HG02884 (cell line): ENCODE data around the gene CADM3.

ENCODE experiments used
- ATAC-seq: cut with Tn5 transposase; IDR thresholded peaks from one replicate; pipeline ENCODE4 v1.9.1; 2021; ENCODE audit warnings: mild to moderate bottlenecking, moderate library complexity; ENCODE audit not compliant: unreplicated experiment

Gene CADM3

GRCh38 chr1:159171254-159171687, at the start of gene CADM3:
TSS of gene CADM3 (plus strand) at chr1:159171615. CDS start at chr1:159171766, 151 bp downstream.
- ATAC-seq: no peak

DNA sequence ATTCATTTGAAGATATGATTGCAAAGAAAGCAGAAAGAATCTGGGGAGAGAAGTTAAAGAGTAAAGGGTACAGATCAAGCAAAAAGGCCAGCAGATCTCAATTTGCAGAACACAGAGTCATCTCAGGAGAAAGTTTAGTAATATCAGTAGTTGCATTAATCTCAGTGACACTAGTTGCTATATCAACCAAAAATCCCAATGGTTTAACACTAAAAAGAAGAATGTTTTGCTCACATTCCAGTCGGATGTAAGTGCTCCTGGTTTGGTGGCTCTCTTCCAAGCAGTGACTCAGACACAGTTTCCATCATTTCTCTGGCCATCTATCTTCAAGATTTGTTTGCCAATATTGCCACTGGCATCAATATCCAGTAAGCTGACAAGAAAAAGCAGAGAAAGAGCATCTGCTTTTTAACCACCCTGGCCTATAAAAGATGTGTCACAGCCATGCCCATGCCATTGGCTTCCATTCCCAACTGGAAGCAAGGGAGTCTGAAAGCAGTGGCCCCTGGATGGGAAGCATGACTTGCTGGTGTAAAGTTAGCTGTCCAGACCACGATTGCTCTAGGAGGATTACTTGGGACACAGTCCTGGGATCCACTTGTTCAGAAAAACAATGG, 49.3 kb upstream of the CADM3 start:
- ATAC-seq: peak; percentile 95

GRCh38 chr1:159123587-159123986, 47.8 kb upstream of the CADM3 start:
- ATAC-seq: no peak

- ATAC-seq: peak; percentile 54
Observed at GRCh38 chr1:159132271-159132881, 39.0 kb upstream of the CADM3 start.

DNA sequence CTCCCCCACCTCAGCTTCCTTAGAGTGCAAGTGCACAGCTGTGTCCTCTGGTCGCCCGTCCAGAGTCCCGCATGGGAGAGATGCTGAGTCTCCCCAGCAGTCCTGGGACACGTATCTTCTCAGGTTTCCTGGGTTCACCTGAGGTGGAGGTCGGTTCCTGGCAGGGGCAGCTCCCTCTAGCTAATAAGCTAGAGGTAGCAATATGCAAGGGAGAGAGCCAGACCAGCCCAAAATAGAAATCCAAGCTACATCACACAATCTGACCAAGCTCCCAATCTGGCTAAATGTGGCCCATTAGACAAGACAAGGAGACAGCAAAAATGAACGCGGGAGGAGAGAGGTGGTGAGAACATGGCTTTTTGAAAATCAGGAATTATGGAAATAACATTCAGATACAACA, 30.9 kb upstream of the CADM3 start:
- no peak for ATAC-seq

DNA sequence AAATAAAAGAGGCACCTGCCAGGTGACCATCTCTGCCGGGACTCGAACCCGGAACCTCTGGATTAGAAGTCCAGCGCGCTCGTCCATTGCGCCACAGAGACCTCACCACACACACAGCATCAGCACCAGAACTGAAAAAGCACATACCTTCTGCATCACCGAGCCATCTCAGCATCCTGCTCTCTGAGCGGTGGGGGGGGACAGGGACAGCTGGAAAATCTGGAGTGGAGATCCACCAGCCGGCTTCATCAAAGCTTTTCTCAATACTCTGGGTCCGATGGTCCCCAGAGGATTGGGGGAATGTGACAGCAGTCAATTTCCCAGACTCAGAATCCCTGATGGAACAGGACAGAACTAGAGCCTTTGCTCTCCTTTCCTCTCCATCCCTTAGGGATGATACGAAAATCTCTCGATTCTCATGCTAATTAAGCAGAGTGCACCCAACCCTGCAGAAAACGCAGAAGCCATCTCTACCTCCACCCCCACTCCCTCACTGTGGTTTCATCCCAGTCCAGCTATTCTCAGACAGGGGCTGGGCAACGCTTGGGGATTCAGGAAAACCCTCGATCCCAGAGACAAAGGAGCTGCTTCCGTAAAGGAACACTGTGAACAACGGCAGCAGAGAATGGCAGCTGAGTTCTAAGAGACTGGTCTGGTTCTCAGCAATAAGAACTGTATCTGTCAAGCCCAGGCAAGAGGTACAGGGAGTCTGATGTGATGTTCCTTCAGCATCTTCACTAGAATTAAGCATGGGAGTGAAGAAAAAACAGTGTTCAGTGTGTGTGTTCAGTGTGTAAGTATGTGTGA, 29.6 kb upstream of the CADM3 start:
- no peak for ATAC-seq

GRCh38 chr1:159142391-159142663, 29.1 kb upstream of the CADM3 start:
- ATAC-seq: no peak

- no peak for ATAC-seq
Observed at GRCh38 chr1:159142726-159143510, 28.5 kb upstream of the CADM3 start.

GRCh38 chr1:159144571-159144970, 26.8 kb upstream of the CADM3 start:
- ATAC-seq: no peak

DNA sequence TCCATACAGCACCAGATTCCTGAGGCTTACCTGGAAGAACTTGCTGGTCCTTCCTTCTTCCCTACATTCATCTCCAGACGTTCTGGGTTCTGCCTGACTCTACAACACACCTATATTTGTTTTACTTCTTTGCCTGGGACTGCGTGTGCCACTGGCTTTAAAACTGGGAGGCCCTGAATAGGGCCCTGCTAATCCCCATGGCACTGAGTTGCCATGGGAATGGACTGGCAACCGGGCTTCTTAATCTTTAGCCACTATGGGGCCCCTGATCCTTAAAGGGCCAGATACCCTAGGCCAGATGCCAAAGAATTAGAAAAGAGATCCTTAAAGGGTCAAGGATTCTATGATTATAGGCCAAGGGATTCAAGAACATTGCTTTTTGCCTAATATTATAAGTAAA, 24.4 kb upstream of the CADM3 start:
- no peak for ATAC-seq

DNA sequence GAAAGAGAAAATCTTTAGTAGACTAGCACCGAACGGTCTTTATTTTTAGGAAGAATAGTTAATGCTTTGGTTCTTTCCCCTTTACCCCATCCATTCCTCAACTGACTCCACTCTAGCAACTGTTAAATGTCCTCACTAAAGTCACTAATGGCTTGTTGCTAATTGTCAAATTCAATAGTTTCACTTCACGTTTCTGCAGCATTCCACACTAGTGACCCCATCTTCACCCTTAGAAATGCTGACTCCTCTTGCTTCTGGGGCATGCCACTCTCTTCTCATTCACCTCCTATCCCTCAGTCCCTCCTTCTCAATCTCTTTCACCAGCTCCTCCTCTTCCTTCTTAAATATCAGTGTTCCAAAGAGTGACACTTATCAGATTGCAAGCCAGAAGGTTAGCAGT, 19.4 kb upstream of the CADM3 start:
- no peak for ATAC-seq

DNA sequence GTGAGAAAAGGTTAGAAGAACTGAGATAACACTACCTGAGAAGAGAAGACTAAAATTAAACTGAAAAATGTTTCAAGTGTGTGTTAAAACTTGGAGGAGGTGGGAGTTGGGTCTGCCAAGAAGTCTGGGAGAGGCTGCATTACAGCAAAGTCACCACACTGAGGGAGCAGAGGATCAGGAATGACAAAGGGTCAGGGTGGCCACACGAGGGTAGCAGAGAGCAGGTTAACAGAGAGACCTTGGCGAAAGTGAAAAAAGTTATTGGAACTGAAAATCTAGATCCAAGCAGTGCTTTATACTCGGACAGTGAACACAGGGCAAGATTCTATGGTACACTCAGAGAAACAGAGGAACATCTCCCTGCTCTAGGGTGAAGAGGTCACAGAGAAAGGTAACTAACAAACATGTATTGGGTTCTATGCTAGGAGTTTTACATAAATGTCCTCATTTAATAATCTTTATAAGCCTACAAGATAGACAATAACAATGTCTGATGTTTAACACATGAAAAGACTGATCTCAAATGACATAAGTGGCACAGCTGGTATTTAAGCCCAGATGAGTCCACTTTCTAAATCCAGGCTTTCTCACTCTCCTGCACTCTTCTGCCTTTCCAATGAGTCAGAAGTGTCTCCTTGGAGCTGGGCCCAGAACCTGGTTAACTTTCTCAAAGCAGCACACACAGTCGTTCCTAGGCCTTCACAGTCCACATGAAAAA, 10.3 kb upstream of the CADM3 start:
- ATAC-seq: peak; percentile 83

GRCh38 chr1:159161719-159162026, 9.7 kb upstream of the CADM3 start:
- ATAC-seq: no peak

GRCh38 chr1:159162516-159163265, 8.7 kb upstream of the CADM3 start:
- ATAC-seq: no peak

- ATAC-seq: no peak
Observed at GRCh38 chr1:159163614-159164228, 7.7 kb upstream of the CADM3 start.

- no peak for ATAC-seq
Observed at GRCh38 chr1:159168043-159168442, 3.4 kb upstream of the CADM3 start.

- no peak for ATAC-seq
Observed at GRCh38 chr1:159170639-159171038, 776 bp upstream of the CADM3 start.

GRCh38 chr1:159171688-159172501, 480 bp downstream of the CADM3 start:
- no peak for ATAC-seq
